Left forelimb (tissue), 1 donor: ENCODE results near the gene STAG3.
"Not testable (repeated sequence)": the region's sequence is repeated elsewhere in the genome, so short reads cannot be mapped to it uniquely, and the experiment has no call there.

ENCODE experiments used
- DNase-seq: peaks from one replicate; pipeline ENCODE4 v3.0.0-alpha.2; 2018; ENCODE audit warnings: low spot score

STAG3 gene, protein sequence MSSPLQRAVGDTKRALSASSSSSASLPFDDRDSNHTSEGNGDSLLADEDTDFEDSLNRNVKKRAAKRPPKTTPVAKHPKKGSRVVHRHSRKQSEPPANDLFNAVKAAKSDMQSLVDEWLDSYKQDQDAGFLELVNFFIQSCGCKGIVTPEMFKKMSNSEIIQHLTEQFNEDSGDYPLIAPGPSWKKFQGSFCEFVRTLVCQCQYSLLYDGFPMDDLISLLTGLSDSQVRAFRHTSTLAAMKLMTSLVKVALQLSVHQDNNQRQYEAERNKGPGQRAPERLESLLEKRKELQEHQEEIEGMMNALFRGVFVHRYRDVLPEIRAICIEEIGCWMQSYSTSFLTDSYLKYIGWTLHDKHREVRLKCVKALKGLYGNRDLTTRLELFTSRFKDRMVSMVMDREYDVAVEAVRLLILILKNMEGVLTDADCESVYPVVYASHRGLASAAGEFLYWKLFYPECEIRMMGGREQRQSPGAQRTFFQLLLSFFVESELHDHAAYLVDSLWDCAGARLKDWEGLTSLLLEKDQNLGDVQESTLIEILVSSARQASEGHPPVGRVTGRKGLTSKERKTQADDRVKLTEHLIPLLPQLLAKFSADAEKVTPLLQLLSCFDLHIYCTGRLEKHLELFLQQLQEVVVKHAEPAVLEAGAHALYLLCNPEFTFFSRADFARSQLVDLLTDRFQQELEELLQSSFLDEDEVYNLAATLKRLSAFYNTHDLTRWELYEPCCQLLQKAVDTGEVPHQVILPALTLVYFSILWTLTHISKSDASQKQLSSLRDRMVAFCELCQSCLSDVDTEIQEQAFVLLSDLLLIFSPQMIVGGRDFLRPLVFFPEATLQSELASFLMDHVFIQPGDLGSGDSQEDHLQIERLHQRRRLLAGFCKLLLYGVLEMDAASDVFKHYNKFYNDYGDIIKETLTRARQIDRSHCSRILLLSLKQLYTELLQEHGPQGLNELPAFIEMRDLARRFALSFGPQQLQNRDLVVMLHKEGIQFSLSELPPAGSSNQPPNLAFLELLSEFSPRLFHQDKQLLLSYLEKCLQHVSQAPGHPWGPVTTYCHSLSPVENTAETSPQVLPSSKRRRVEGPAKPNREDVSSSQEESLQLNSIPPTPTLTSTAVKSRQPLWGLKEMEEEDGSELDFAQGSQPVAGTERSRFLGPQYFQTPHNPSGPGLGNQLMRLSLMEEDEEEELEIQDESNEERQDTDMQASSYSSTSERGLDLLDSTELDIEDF

GRCh38 chr7:100177045-100178001 is at the start of gene STAG3, which contains the start of gene GPC2:
Gene STAG3 (plus strand): TSS chr7:100177918. CDS start chr7:100180557, 2,639 bp downstream.
Gene GPC2 (minus strand): TSS chr7:100177381. CDS start chr7:100177199, 182 bp downstream.
- peak; percentile 98 for DNase-seq

DNA sequence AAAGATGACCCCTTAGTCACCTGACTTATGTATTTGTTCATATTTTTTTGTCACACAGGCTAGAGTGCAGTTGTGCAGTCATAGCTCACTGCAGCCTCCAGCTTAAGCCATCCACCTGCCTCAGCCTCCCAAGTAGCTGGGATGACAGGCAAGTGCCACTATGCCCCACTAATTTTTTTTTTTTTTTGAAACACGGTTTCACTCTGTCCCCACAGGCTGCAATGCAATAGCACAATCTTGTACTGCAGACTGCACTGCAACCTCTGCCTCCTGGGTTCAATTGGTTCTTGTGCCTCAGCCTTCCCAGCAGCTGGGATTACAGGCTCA is 49.1 kb upstream of the STAG3 start:
- no peak for DNase-seq

DNA sequence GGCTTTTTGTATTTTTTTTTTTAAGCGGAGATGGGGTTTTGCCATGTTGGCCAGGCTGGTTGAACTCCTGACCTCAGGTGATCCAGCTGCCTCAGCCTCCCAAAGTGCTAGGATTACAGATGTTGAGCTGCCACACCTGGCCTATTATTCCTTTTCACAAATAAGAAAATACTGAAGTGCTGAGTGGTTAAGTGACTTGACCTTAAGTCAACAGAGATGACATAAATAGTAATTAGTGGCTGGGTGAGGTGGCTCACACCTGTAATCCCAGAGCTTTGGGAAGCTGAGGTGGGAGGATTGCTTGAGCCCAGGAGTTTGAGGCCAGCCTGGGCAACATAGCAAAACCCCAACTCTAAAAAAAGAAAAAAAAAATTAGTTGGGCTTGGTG is 47.5 kb upstream of the STAG3 start:
- DNase-seq, result not testable (repeated sequence)

DNA sequence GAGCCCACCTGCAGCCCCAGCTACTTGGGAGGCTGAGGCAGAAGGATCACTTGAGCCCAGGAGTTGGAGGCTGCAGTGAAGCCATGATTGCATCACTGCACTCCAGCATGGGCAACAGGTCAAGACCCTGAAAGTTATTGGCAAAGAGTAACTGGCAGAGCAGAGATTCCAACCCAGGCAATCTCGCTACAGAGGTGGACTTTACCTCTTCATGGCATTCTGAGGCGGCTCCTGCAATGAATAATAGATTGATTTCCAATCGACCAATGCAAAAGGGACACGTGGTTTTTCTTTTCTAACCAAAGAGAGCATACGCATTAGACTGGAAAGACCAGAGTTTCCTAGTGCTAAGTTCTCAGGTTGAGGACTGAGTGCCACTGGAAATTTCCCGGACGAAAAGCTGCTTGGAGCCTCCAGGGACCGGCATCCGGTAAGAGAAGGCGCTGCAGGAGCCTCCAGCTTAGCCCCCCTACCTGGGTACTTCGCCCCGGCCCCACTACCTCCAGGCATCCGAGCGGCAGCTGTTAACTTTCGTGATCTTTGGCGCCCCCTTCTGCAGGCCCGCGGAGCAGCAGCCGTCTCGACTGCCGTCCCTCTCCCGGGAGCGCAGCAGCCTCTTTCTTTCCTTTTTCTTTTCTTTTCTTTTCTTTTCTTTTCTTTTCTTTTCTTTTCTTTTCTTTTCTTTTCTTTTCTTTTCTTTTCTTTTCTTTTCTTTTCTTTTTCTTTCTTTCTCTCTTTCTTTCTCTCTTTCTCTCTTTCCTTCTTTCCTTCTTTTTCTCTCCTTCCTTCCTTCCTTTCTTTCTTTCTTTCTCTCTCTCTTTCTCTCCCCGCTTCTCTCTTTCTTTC is 46.9 kb upstream of the STAG3 start:
- peak; percentile 88 for DNase-seq

- no peak for DNase-seq
Observed at GRCh38 chr7:100132126-100132525, 45.6 kb upstream of the STAG3 start.

GRCh38 chr7:100132697-100133151 is 45.0 kb upstream of the STAG3 start:
- no peak for DNase-seq

DNA sequence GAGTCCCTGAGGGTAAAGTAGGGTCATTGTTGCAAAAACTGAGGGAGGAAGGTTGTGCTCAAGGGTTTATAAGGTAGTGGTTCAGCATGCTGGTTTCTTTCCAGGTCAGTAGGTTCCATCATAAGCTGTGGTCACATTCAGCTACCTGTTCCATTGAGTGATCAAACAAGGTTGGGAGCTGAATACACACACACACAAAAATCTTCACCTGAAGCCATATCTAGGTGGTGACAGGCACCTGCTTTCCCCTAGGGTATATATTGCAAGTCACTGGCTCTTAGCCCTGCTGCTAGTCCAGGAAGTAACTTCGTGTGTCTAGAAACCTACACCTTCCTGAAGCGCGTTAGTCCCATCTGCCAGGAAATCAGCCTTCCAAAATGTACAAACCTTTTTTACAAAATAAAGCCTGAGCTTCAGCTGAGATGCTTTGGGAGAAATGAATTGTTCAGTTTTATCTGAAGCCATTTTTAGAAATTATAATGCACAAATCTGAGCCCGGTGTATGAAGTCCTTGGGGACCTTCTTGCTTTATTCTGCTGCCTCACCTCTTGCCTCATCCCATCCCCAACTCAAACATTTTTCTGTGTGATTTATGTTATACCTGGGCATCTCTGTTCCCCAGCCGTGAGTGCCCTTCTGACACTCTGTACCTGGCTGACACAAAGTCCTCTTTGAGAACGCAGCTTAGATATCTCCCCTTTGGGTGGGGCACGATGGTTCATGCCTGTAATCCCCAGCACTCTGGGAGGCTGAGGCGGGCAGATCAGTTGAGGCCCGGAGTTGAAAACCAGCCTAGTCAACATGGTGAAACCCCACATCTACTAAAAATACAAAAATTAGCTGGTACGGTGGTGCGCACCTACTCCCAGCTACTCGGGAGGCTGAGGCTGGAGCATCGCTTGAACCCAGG is 39.6 kb upstream of the STAG3 start:
- DNase-seq, result no peak

GRCh38 chr7:100141555-100141949 is 36.2 kb upstream of the STAG3 start:
- DNase-seq, result no peak

GRCh38 chr7:100142461-100142860 is 35.3 kb upstream of the STAG3 start:
- no peak for DNase-seq

- not testable (repeated sequence) for DNase-seq
Observed at GRCh38 chr7:100146350-100146749, 31.4 kb upstream of the STAG3 start.

DNA sequence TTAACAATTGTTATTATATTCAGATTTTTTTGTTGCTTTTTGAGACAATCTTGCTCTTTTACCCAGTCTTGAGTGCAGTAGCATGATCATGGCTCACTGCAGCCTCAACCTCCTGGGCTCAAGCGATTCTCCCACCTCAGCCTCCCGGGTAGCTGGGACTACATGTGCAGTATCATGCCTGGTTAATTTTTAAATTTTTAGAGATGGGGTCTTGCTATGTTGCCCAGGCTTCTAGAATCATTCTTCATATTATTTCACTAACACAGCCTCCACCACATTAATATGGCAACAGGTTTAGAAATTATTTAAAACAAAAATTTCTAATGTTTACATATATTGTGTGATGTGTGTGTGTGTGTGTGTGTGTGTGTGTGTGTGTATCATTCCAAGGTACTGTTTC is 30.4 kb upstream of the STAG3 start:
- DNase-seq, result no peak

- DNase-seq, result no peak
Observed at GRCh38 chr7:100148225-100148558, 29.5 kb upstream of the STAG3 start.

DNA sequence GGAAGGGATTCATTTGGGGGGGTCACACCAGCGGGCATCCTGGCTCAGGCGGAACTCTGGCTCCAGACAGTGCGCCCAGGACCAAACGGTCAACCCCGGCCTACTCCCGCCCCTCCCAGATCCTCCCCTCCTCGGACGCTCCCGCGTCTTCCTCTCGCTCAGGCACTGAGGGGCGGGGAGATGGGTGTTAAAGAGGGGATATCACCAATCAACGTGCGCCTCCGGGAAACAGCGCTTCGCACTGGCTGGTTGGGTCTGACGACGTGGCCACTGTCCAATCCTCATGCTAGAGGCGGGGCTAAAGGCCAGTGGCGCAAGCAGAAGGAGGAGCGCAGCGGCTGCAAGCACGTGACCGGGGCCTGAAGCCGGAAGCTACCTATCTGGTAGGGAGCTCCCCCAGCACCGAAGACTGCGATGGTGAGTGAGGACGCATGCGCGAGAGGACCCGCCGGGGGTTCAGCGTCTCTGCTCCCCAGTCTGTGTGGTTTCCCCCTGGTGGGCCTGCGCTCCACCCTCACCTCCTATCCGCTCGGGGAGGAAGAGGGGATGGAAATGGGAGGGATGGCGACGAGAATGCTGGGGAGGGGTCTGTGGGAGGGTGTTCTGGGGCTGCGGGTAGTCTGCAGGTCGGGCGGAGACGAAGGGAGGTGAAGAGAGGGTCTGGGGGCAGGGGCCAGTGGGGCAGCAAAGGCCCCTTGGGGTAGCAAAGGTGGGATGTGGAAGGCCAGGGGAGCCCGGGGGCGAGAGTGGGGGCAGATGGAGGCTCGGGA is 29.0 kb upstream of the STAG3 start, which contains the start of gene LAMTOR4:
Gene LAMTOR4 (plus strand): TSS at position 360 of the 770 bp plus-strand sequence. CDS start 55 bp downstream, at position 415.
- peak; percentile 96 for DNase-seq

GRCh38 chr7:100152404-100152803 is 25.3 kb upstream of the STAG3 start:
- no peak for DNase-seq

DNA sequence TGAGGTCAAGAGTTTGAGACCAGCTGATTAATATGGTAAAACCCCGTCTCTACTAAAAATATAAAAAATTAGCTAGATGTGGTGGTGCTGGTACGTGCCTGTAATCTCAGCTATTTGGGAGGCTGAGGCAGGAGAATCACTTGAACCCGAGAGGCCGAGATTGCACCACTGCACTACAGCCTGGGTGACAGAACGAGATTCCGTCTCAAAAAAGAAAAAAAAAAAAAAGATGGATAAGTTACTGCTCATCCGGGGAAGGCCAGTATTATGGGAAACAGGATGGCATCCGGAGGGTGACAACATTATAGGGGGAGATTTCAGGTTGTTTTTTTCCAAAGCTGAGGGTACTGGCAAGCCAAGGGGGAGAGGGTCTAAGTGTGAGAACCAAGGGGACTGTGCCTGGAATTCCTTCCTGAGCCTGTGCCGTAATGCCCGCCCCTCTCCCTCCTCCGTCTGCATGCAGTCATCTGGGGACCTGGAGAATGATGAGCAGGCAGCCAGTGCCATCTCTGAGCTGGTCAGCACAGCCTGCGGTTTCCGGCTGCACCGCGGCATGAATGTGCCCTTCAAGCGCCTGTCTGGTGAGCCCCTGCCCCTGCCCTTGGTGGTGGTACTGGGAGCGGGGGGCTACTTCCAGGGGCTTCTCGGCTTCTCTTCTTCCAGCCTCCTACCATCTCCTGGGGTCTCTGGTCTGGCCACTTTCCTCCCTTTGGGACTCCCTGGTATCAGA is 24.6 kb upstream of the STAG3 start:
- no peak for DNase-seq

- DNase-seq, result no peak
Observed at GRCh38 chr7:100153708-100154535, 23.8 kb upstream of the STAG3 start.
